PFSK-1 (cell line): ENCODE measurements around the gene TMEM43.

Experiments used
- POLR2AphosphoS5 ChIP-seq: IDR thresholded peaks from 2 replicates; pipeline ENCODE4 v1.6.1; 2012; ENCODE audit warnings: low read depth, mild to moderate bottlenecking, control low read depth, low read length, moderate library complexity
- REST ChIP-seq, 2 experiments: IDR thresholded peaks; 2 replicates each; pipeline versions ENCODE4 v1.6.1 to v1.8.0; 2011 to 2012; ENCODE audit warnings: low read depth in 2 of 2, low read length in 2 of 2, control low read depth in 1 of 2, inconsistent platforms in 1 of 2, mild to moderate bottlenecking in 1 of 2, moderate library complexity in 1 of 2; ENCODE audit not compliant: insufficient read depth in 1 of 2
- TAF1 ChIP-seq: IDR thresholded peaks from 2 replicates; pipeline ENCODE4 v1.6.1; 2012; ENCODE audit warnings: low read length, control low read depth, borderline replicate concordance; ENCODE audit not compliant: insufficient read depth

- TF ChIP-seq POLR2AphosphoS5 (no peak), TAF1 (no peak), REST (IDR thresholded peaks at IDR 0.05; ENCODE audit: insufficient read depth in 1 of 2, low read depth in 2 of 2, low read length in 2 of 2) (no peak)
Measured at GRCh38 chr3:14134291-14134690, 9.4 kb downstream of the TMEM43 start.
